Smooth muscle cell (in vitro differentiated cells): ENCODE results near the gene ZNF512B. TPM values are rescaled to one million over a fixed set of nuclear protein-coding genes. Genes with fewer than 3 reads are reported as not detected.

Source experiments
- DNase-seq: peaks from one replicate; lab custom pipeline; 2025; ENCODE audit not compliant: unreplicated experiment; lab: John Stamatoyannopoulos, UW
- H2AFZ ChIP-seq: fragments of 200-600 bp; sonication (generic); 2 replicates; pipeline ENCODE4 v1.6.0; 2016; ENCODE audit warnings: antibody characterized with exemption, low read depth, mild to moderate bottlenecking
- H3F3A ChIP-seq: fragments of 200-600 bp; sonication (generic); 2 replicates; pipeline ENCODE4 v1.6.0; 2017; ENCODE audit warnings: antibody characterized with exemption, low read depth
- H3K27ac ChIP-seq: fragments of 200-600 bp; sonication (generic); 2 replicates; pipeline ENCODE4 v1.5.1; 2016; ENCODE audit warnings: low read depth, mild to moderate bottlenecking
- H3K27me3 ChIP-seq: fragments of 200-600 bp; sonication (generic); 2 replicates; pipeline ENCODE4 v1.6.1; 2016; ENCODE audit warnings: low read depth, mild to moderate bottlenecking
- H3K36me3 ChIP-seq: fragments of 200-600 bp; sonication (generic); 2 replicates; pipeline ENCODE4 v1.5.1; 2016; ENCODE audit warnings: low read depth
- H3K4me1 ChIP-seq: fragments of 200-600 bp; sonication (generic); 2 replicates; pipeline ENCODE4 v1.5.1; 2016; ENCODE audit warnings: low read depth
- H3K4me2 ChIP-seq: fragments of 200-600 bp; sonication (generic); 2 replicates; pipeline ENCODE4 v1.6.0; 2016; ENCODE audit warnings: mild to moderate bottlenecking
- H3K4me3 ChIP-seq: fragments of 200-600 bp; sonication (generic); 2 replicates; pipeline ENCODE4 v1.5.1; 2016; ENCODE audit warnings: mild to moderate bottlenecking
- H3K79me2 ChIP-seq: fragments of 200-600 bp; sonication (generic); 2 replicates; pipeline ENCODE4 v1.6.0; 2016; ENCODE audit warnings: low read depth, mild to moderate bottlenecking
- H3K9ac ChIP-seq: fragments of 200-600 bp; sonication (generic); 2 replicates; pipeline ENCODE4 v1.6.0; 2016; ENCODE audit warnings: low read depth
- H3K9me3 ChIP-seq: fragments of 200-600 bp; sonication (generic); replicated peaks from 2 replicates; pipeline ENCODE4 v1.5.1; 2016; ENCODE audit warnings: low read depth
- H4K20me1 ChIP-seq: fragments of 200-600 bp; sonication (generic); 2 replicates; pipeline ENCODE4 v1.6.0; 2016; ENCODE audit warnings: low read depth
- CTCF ChIP-seq: fragments of 200-600 bp; sonication (generic); IDR thresholded peaks from 2 replicates; pipeline ENCODE4 v1.5.1; 2017; ENCODE audit warnings: borderline replicate concordance, mild to moderate bottlenecking, antibody characterized with exemption; ENCODE audit not compliant: insufficient read depth, poor library complexity, severe bottlenecking
- WGBS: methylation state at CpG from one replicate; pipeline ENCODE4 v1.1.7; 2016; ENCODE audit warnings: low lambda C conversion rate; 5-methylcytosine and 5-hydroxymethylcytosine counted together
- polyA plus RNA-seq: library from polyadenylated mRNA; unstranded; fragments of >200 nt; fragmentation: Nextera tagmentation; extraction: Ambion mirVana; gene quantifications from 2 replicates; pipeline ENCODE4 v1.2.1, GENCODE V29; 2016
- total RNA-seq: library from RNA; depleted of rRNA; stranded (reverse); fragments of >200 nt; gene quantifications from 2 replicates; pipeline ENCODE4 v1.2.3, GENCODE V29; 2014

The ZNF512B gene
- total and polyA plus RNA-seq, 2 experiments from 2014 or later, result 4.6 to 5.6 TPM

DNA sequence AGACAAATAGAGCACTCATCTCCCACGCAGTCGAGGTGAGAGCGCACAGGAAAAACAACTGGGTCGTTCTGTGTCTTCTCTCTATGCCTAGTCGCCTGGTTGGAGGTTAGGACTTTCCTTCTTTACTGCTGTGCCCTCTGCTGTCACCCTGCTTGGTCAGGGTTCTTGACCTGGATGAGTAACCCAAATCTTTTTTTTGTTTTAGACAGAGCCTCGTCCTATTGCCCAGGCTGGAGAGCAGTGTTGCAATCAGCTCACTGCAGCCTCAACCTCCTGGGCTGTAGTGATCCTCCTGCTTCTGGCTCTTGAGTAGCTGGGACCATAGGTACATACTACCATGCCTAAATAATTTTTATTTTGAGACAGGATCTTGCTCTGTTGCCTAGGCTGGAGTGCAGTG is 35.7 kb upstream of the ZNF512B start:
- no peak for TF ChIP-seq CTCF
- Histone ChIP-seq H3K4me2 (no peak overlapping the region), H3K4me1 (no peaks in the 10 kb centered on the region), H3K27ac (no peak overlapping the region), H3K36me3 (peaks cover 12% of the 10 kb centered on the region), H3K9ac (no peak overlapping the region), H3F3A (no peaks in the 10 kb centered on the region), H4K20me1 (peaks cover 65% of the 10 kb centered on the region), H3K9me3 (no peaks in the 10 kb centered on the region), H2AFZ (no peak overlapping the region), H3K4me3 (no peak overlapping the region), H3K27me3 (no peaks in the 10 kb centered on the region), H3K79me2 (peaks cover 7% of the 10 kb centered on the region)
- no peak for DNase-seq
- WGBS, result 96% methylated on average over 6 of the region's 6 CpGs

- DNase-seq, result no peak
- Histone ChIP-seq H3K4me2 (no peak overlapping the region), H3K27me3 (no peaks in the 10 kb centered on the region), H2AFZ (no peak overlapping the region), H3K9me3 (no peaks in the 10 kb centered on the region), H4K20me1 (peaks cover 55% of the 10 kb centered on the region), H3K4me3 (no peak overlapping the region), H3K36me3 (peaks cover 12% of the 10 kb centered on the region), H3K9ac (no peak overlapping the region), H3K4me1 (no peaks in the 10 kb centered on the region), H3F3A (no peaks in the 10 kb centered on the region), H3K79me2 (peaks cover 7% of the 10 kb centered on the region), H3K27ac (no peak overlapping the region)
- TF ChIP-seq CTCF, result no peak
- 97% methylated on average over 7 of the region's 7 CpGs for WGBS
These were observed 34.4 kb upstream of the ZNF512B start for GRCh38 chr20:64003960-64004725.

- H3K4me3 ChIP-seq, result no peak overlapping the region
- no peaks in the 10 kb centered on the region for H3K9me3 ChIP-seq
- no peak for TF ChIP-seq CTCF
- H3K79me2 ChIP-seq, result no peaks in the 10 kb centered on the region
- no peak overlapping the region for H2AFZ ChIP-seq
- no peaks in the 10 kb centered on the region for H3K27me3 ChIP-seq
- H3K36me3 ChIP-seq, result no peaks in the 10 kb centered on the region
- no peaks in the 10 kb centered on the region for H3F3A ChIP-seq
- no peak overlapping the region for H3K9ac ChIP-seq
- H3K4me1 ChIP-seq, result no peaks in the 10 kb centered on the region
- WGBS, result 94% methylated on average over 11 of the region's 11 CpGs
- no peak for DNase-seq
- peaks cover 37% of the 10 kb centered on the region for H4K20me1 ChIP-seq
- no peak overlapping the region for H3K4me2 ChIP-seq
- H3K27ac ChIP-seq, result no peak overlapping the region
These were observed 31.9 kb upstream of the ZNF512B start for GRCh38 chr20:64001607-64002011.

DNA sequence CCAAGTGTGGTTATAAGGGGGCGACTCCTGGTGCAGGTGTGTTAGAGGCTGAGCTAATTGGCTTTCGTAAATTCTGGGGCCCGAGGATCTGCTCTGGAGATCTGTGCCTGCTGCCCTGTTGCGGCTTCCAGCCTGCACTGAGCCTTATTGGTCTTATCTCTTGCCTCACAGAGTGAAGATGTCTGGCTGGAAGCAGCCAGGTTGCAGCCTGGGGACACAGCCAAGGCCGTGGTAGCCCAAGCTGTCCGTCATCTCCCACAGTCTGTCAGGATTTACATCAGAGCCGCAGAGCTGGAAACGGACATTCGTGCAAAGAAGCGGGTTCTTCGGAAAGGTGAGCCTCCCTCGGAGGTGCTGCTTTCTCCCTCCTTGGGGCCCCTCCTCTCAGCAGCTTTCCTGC is 31.2 kb upstream of the ZNF512B start:
- no peak for DNase-seq
- TF ChIP-seq CTCF, result no peak
- no peaks in the 10 kb centered on the region for H3K79me2 ChIP-seq
- H3K36me3 ChIP-seq, result no peaks in the 10 kb centered on the region
- no peaks in the 10 kb centered on the region for H3K9me3 ChIP-seq
- 98% methylated on average over 12 of the region's 12 CpGs for WGBS
- H3K4me2 ChIP-seq, result no peak overlapping the region
- no peak overlapping the region for H3K4me3 ChIP-seq
- no peaks in the 10 kb centered on the region for H3K27me3 ChIP-seq
- no peaks in the 10 kb centered on the region for H3F3A ChIP-seq
- H3K27ac ChIP-seq, result no peak overlapping the region
- no peak overlapping the region for H2AFZ ChIP-seq
- H3K4me1 ChIP-seq, result no peaks in the 10 kb centered on the region
- peaks cover 33% of the 10 kb centered on the region for H4K20me1 ChIP-seq
- H3K9ac ChIP-seq, result no peak overlapping the region
